HepG2 (cell line): ENCODE measurements around the gene SLC1A4. TPM values are rescaled to one million over a fixed set of nuclear protein-coding genes. Genes with fewer than 3 reads are reported as not detected.

ENCODE experiments used
- CBFB ChIP-seq: sonication (generic); formaldehyde crosslinking; IDR thresholded peaks from 2 replicates; pipeline ENCODE4 v1.4.0; 2020; ENCODE audit warnings: missing genetic modification reagents
- HOXD1 ChIP-seq: sonication (generic); formaldehyde crosslinking; IDR thresholded peaks from 2 replicates; pipeline ENCODE4 v1.5.0; 2020; ENCODE audit warnings: missing genetic modification reagents
- MTA3 ChIP-seq: sonication (generic); formaldehyde crosslinking; IDR thresholded peaks from 2 replicates; pipeline ENCODE4 v1.4.0; 2020; ENCODE audit warnings: missing genetic modification reagents
- NFKB2 ChIP-seq: sonication (generic); formaldehyde crosslinking; IDR thresholded peaks from 2 replicates; pipeline ENCODE4 v1.4.0; 2020; ENCODE audit warnings: missing genetic modification reagents, borderline replicate concordance
- RAD51 ChIP-seq: fragments of 450-650 bp; IDR thresholded peaks from 2 replicates; pipeline ENCODE4 v1.6.1; 2016; ENCODE audit warnings: borderline replicate concordance
- SIN3A ChIP-seq: IDR thresholded peaks from 2 replicates; pipeline ENCODE4 v1.6.1; 2011; ENCODE audit warnings: low read depth, mild to moderate bottlenecking, control low read depth, low read length, borderline replicate concordance
- TGIF2 ChIP-seq: IDR thresholded peaks from 2 replicates; pipeline ENCODE4 v1.6.1; 2016; ENCODE audit warnings: control low read depth, missing compliant biosample characterization
- ZNF549 ChIP-seq: sonication (generic); formaldehyde crosslinking; IDR thresholded peaks from 2 replicates; pipeline ENCODE4 v1.5.0; 2020; ENCODE audit warnings: missing genetic modification reagents
- ZNF563 ChIP-seq: sonication (generic); formaldehyde crosslinking; IDR thresholded peaks from 2 replicates; pipeline ENCODE4 v1.8.0; 2022; ENCODE audit warnings: mild to moderate bottlenecking, moderate library complexity, missing genetic modification reagents
- ZNF616 ChIP-seq: sonication (generic); formaldehyde crosslinking; IDR thresholded peaks from 2 replicates; pipeline ENCODE4 v1.5.0; 2020; ENCODE audit warnings: low read depth, mild to moderate bottlenecking, missing genetic modification reagents
- polyA plus RNA-seq, 8 experiments: library from polyadenylated mRNA; depleted of rRNA in 3 of 8; stranded (reverse) in 7 of 8; unstranded in 1 of 8; fragments of >200 nt; fragmentation: Illumina TruSeq in 4 of 8; extraction: Trizol in 4 of 8; gene quantifications; 2 replicates each; pipeline versions ENCODE4 v1.2.1 to v1.2.3, GENCODE V29; 2011 to 2016; ENCODE audit warnings: low read depth in 4 of 8, missing spikeins in 1 of 8, mixed read lengths in 1 of 8; ENCODE audit not compliant: insufficient read depth in 1 of 8
- total RNA-seq, 5 experiments: library from RNA; depleted of rRNA; stranded (reverse); fragments of >200 nt; fragmentation: Illumina TruSeq; extraction: Trizol; gene quantifications; 2 replicates each; pipeline ENCODE4 v1.2.3, GENCODE V29; 2016; ENCODE audit warnings: low read depth in 1 of 5
- TF ChIP-seq, protein P1 (sequence below): sonication (generic); formaldehyde crosslinking; IDR thresholded peaks from 2 replicates; pipeline ENCODE4 v1.4.0; 2020; ENCODE audit warnings: missing genetic modification reagents
- TF ChIP-seq, protein P2 (sequence below): sonication (generic); formaldehyde crosslinking; IDR thresholded peaks from 2 replicates; pipeline ENCODE4 v1.4.0; 2020; ENCODE audit warnings: mild to moderate bottlenecking, missing genetic modification reagents
- TF ChIP-seq, protein P3 (sequence below): sonication (generic); formaldehyde crosslinking; IDR thresholded peaks from 2 replicates; pipeline ENCODE4 v1.4.0; 2020; ENCODE audit warnings: missing genetic modification reagents
- TF ChIP-seq, protein P4 (sequence below): sonication (generic); formaldehyde crosslinking; IDR thresholded peaks from 2 replicates; pipeline ENCODE4 v1.4.0; 2020; ENCODE audit warnings: mild to moderate bottlenecking, missing genetic modification reagents

Gene SLC1A4
- total and polyA plus RNA-seq, 2 of the 13 experiments (the other 11 are each of a cell fraction or from before 2014, with no cell fraction given), result 21.0 to 39.6 TPM

DNA sequence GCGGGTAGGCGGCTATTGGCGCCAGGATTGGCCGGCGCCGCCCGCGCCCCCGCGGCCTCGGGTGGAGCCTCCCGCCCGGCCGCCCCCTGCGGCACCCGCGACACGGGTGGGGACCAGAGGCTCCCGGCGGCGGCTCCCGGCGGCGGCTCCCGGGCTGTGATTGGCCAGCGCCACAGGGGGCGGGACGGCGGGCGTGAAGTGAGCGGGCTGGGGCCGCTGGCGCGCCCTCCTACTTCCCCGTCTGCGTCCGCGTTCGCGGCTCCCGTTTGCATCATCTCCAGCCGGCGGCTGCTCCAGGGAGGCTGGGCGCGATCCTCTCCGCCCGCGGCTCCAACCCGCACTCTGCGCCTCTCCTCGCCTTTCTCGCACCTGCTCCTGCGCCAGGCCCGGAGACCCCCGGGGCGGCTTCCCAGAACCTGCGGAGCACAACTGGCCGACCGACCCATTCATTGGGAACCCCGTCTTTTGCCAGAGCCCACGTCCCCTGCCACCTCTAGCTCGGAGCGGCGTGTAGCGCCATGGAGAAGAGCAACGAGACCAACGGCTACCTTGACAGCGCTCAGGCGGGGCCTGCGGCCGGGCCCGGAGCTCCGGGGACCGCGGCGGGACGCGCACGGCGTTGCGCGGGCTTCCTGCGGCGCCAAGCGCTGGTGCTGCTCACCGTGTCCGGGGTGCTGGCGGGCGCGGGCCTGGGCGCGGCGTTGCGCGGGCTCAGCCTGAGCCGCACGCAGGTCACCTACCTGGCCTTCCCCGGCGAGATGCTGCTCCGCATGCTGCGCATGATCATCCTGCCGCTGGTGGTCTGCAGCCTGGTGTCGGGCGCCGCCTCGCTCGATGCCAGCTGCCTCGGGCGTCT is at the start of gene SLC1A4 (continued):
- TF ChIP-seq, protein P1, sequence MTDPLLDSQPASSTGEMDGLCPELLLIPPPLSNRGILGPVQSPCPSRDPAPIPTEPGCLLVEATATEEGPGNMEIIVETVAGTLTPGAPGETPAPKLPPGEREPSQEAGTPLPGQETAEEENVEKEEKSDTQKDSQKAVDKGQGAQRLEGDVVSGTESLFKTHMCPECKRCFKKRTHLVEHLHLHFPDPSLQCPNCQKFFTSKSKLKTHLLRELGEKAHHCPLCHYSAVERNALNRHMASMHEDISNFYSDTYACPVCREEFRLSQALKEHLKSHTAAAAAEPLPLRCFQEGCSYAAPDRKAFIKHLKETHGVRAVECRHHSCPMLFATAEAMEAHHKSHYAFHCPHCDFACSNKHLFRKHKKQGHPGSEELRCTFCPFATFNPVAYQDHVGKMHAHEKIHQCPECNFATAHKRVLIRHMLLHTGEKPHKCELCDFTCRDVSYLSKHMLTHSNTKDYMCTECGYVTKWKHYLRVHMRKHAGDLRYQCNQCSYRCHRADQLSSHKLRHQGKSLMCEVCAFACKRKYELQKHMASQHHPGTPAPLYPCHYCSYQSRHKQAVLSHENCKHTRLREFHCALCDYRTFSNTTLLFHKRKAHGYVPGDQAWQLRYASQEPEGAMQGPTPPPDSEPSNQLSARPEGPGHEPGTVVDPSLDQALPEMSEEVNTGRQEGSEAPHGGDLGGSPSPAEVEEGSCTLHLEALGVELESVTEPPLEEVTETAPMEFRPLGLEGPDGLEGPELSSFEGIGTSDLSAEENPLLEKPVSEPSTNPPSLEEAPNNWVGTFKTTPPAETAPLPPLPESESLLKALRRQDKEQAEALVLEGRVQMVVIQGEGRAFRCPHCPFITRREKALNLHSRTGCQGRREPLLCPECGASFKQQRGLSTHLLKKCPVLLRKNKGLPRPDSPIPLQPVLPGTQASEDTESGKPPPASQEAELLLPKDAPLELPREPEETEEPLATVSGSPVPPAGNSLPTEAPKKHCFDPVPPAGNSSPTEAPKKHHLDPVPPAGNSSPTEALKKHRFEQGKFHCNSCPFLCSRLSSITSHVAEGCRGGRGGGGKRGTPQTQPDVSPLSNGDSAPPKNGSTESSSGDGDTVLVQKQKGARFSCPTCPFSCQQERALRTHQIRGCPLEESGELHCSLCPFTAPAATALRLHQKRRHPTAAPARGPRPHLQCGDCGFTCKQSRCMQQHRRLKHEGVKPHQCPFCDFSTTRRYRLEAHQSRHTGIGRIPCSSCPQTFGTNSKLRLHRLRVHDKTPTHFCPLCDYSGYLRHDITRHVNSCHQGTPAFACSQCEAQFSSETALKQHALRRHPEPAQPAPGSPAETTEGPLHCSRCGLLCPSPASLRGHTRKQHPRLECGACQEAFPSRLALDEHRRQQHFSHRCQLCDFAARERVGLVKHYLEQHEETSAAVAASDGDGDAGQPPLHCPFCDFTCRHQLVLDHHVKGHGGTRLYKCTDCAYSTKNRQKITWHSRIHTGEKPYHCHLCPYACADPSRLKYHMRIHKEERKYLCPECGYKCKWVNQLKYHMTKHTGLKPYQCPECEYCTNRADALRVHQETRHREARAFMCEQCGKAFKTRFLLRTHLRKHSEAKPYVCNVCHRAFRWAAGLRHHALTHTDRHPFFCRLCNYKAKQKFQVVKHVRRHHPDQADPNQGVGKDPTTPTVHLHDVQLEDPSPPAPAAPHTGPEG, result peak; percentile 70; the same call in 1 of the 2 replicates
- TF ChIP-seq HOXD1 (peak; percentile 69; the same call in 1 of the 2 replicates), ZNF563 (no peak; the same call in 1 of the 2 replicates), ZNF549 (CRISPR knock-in tag) (0 out of 2 replicates have a peak, but pooled peaks have one; percentile 67), MTA3 (CRISPR knock-in tag) (peak; percentile 44; the same call in 1 of the 2 replicates), ZNF616 (CRISPR knock-in tag) (0 out of 2 replicates have a peak, but pooled peaks have one; percentile 29), NFKB2 (CRISPR knock-in tag) (peak; percentile 83), RAD51 (no peak), CBFB (no peak; the same call in none of the 2 replicates), TGIF2 (peak; percentile 47; the same call in 1 of the 2 replicates), SIN3A (peak; percentile 92; the same call in 1 of the 2 replicates)
- TF ChIP-seq, protein P2, sequence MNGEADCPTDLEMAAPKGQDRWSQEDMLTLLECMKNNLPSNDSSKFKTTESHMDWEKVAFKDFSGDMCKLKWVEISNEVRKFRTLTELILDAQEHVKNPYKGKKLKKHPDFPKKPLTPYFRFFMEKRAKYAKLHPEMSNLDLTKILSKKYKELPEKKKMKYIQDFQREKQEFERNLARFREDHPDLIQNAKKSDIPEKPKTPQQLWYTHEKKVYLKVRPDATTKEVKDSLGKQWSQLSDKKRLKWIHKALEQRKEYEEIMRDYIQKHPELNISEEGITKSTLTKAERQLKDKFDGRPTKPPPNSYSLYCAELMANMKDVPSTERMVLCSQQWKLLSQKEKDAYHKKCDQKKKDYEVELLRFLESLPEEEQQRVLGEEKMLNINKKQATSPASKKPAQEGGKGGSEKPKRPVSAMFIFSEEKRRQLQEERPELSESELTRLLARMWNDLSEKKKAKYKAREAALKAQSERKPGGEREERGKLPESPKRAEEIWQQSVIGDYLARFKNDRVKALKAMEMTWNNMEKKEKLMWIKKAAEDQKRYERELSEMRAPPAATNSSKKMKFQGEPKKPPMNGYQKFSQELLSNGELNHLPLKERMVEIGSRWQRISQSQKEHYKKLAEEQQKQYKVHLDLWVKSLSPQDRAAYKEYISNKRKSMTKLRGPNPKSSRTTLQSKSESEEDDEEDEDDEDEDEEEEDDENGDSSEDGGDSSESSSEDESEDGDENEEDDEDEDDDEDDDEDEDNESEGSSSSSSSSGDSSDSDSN (CRISPR knock-in tag), result peak; percentile 76
- TF ChIP-seq, protein P3, sequence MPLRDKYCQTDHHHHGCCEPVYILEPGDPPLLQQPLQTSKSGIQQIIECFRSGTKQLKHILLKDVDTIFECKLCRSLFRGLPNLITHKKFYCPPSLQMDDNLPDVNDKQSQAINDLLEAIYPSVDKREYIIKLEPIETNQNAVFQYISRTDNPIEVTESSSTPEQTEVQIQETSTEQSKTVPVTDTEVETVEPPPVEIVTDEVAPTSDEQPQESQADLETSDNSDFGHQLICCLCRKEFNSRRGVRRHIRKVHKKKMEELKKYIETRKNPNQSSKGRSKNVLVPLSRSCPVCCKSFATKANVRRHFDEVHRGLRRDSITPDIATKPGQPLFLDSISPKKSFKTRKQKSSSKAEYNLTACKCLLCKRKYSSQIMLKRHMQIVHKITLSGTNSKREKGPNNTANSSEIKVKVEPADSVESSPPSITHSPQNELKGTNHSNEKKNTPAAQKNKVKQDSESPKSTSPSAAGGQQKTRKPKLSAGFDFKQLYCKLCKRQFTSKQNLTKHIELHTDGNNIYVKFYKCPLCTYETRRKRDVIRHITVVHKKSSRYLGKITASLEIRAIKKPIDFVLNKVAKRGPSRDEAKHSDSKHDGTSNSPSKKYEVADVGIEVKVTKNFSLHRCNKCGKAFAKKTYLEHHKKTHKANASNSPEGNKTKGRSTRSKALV (CRISPR knock-in tag), result peak; percentile 98
- TF ChIP-seq, protein P4, sequence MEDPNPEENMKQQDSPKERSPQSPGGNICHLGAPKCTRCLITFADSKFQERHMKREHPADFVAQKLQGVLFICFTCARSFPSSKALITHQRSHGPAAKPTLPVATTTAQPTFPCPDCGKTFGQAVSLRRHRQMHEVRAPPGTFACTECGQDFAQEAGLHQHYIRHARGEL (CRISPR knock-in tag), result 0 out of 2 replicates have a peak, but pooled peaks have one; percentile 56
